SW480 (cell line): ENCODE results near the gene TMEM39B.
"Not testable (repeated sequence)": the region's sequence is repeated elsewhere in the genome, so short reads cannot be mapped to it uniquely, and the experiment has no call there.

Source experiments
- DNase-seq: peaks from one replicate; pipeline ENCODE4 v3.0.0-alpha.2; 2016; ENCODE audit warnings: low spot score

Gene TMEM39B

GRCh38 chr1:32072622-32073298 lies at the start of gene TMEM39B:
TMEM39B (plus strand) TSS chr1:32072939; CDS start chr1:32073048, 109 bp downstream.
- DNase-seq: peak; percentile 93

- DNase-seq: no peak
Observed at GRCh38 chr1:32023351-32023750, 49.4 kb upstream of the TMEM39B start.

GRCh38 chr1:32025515-32025914 lies 47.2 kb upstream of the TMEM39B start:
- DNase-seq: no peak

GRCh38 chr1:32028746-32029145 lies 44.0 kb upstream of the TMEM39B start:
- no peak for DNase-seq

- no peak for DNase-seq
Observed at GRCh38 chr1:32031578-32032274, 41.0 kb upstream of the TMEM39B start.

GRCh38 chr1:32032275-32032615 lies 40.5 kb upstream of the TMEM39B start:
- DNase-seq: no peak

GRCh38 chr1:32035119-32035518 lies 37.6 kb upstream of the TMEM39B start:
- no peak for DNase-seq

GRCh38 chr1:32040711-32041110 lies 32.0 kb upstream of the TMEM39B start:
- no peak for DNase-seq

GRCh38 chr1:32042330-32042729 lies 30.4 kb upstream of the TMEM39B start:
- no peak for DNase-seq

- no peak for DNase-seq
Observed at GRCh38 chr1:32044234-32044633, 28.5 kb upstream of the TMEM39B start.

- no peak for DNase-seq
Observed at GRCh38 chr1:32045772-32046171, 27.0 kb upstream of the TMEM39B start.

GRCh38 chr1:32047701-32048100 lies 25.0 kb upstream of the TMEM39B start:
- no peak for DNase-seq

GRCh38 chr1:32048440-32048839 lies 24.3 kb upstream of the TMEM39B start:
- DNase-seq: no peak

- DNase-seq: no peak
Observed at GRCh38 chr1:32051706-32052105, 21.0 kb upstream of the TMEM39B start.

GRCh38 chr1:32052887-32053286 lies 19.9 kb upstream of the TMEM39B start:
- DNase-seq: no peak

- no peak for DNase-seq
Observed at GRCh38 chr1:32055416-32055815, 17.3 kb upstream of the TMEM39B start.

GRCh38 chr1:32056598-32056997 lies 16.1 kb upstream of the TMEM39B start:
- no peak for DNase-seq

- no peak for DNase-seq
Observed at GRCh38 chr1:32060914-32061313, 11.8 kb upstream of the TMEM39B start.

GRCh38 chr1:32062867-32063230 lies 9.9 kb upstream of the TMEM39B start:
- no peak for DNase-seq

GRCh38 chr1:32063261-32063681 lies 9.5 kb upstream of the TMEM39B start:
- DNase-seq: peak; percentile 61

- DNase-seq: not testable (repeated sequence)
Observed at GRCh38 chr1:32065613-32066488, 6.9 kb upstream of the TMEM39B start.

- no peak for DNase-seq
Observed at GRCh38 chr1:32066489-32066873, 6.3 kb upstream of the TMEM39B start.
